NCI-H748 (cell line): Measurements from ENCODE around the gene OR8I2.
"Not testable (repeated sequence)": the region's sequence is repeated elsewhere in the genome, so short reads cannot be mapped to it uniquely, and the experiment has no call there.

Experiments used
- DNase-seq: peaks from one replicate; lab custom pipeline; 2025; ENCODE audit not compliant: unreplicated experiment; lab: John Stamatoyannopoulos, UW

Gene OR8I2

DNA sequence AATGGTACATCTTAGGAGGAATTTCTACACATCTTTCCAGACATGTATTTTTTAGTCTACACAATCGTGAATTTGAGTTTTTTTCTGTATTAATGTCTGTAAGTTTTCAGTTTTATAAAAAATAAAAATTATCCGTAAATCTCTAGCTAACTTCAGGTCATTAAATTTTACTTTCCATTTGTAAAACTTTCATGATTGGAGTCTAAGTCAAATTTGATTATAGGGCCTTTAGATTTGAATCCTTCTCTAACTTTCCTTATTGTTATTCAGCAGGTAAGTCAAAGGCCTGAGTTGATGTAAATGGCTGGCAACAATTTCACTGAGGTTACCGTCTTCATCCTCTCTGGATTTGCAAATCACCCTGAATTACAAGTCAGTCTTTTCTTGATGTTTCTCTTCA lies at the start of gene OR8I2:
OR8I2 (plus strand) TSS at position 301 of the 400 bp plus-strand sequence; CDS start at position 301, 0 bp downstream.
- DNase-seq: no peak

- no peak for DNase-seq
Measured at GRCh38 chr11:56045538-56045937, 47.6 kb upstream of the OR8I2 start.

GRCh38 chr11:56048480-56048879 lies 44.6 kb upstream of the OR8I2 start:
- no peak for DNase-seq

- DNase-seq: no peak
Measured at GRCh38 chr11:56049487-56049886, 43.6 kb upstream of the OR8I2 start.

GRCh38 chr11:56056366-56056765 lies 36.7 kb upstream of the OR8I2 start:
- not testable (repeated sequence) for DNase-seq

GRCh38 chr11:56057661-56058237 lies 35.4 kb upstream of the OR8I2 start:
- DNase-seq: peak; percentile 44

GRCh38 chr11:56058260-56058780 lies 34.8 kb upstream of the OR8I2 start:
- not testable (repeated sequence) for DNase-seq

DNA sequence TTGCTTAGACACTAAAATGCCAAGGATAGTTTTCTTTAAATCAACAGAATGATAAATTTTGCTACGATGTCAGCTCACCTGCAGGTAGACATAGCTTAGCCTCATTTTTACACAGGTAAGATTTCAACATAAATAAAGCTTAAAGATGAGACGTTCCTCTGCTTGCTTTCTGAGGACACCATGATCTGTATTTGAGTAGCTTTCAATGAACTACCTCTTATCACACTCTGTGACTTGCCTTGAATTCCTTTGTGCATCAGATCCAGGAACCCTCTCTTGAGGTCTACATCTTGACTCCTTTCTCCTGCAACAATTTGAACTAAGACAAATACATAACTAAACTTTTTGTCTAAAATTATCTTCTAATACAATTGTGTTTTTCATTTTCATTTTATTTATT lies 26.1 kb upstream of the OR8I2 start:
- DNase-seq: no peak

- no peak for DNase-seq
Measured at GRCh38 chr11:56089697-56090096, 3.4 kb upstream of the OR8I2 start.

GRCh38 chr11:56103210-56103737 lies 10.2 kb downstream of the OR8I2 start, which contains the start of gene OR8H2:
OR8H2 (plus strand) TSS chr11:56103687; CDS start chr11:56105043, 1,356 bp downstream.
- peak; percentile 9 for DNase-seq

GRCh38 chr11:56122073-56122472 lies 29.0 kb downstream of the OR8I2 start, which contains the start of gene OR8H3:
OR8H3 (plus strand) TSS chr11:56122373; CDS start chr11:56122373, 0 bp downstream.
- no peak for DNase-seq

DNA sequence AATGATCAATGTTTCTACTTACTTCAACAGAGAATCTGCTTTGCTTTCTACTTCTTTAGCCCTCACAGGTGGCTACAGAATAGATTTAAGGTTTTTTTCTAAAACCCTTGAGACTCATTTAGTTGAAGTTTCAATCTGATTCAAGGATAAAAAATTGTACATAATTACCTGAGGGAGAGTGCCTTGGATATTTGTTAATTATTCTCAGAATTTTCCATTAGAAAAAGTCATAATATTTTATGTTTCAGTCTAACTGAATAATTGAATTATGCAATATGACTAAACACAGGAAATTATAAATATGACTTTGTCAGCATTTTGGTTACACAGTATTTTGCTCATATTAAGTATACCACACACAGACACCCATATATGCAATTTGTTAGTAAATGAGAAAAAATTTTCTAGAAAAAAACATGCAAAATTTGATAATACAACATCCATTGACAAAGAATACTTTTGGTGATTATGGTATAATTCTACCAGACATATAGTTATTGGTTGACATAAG lies 47.1 kb downstream of the OR8I2 start, which contains the start of gene OR8J3:
OR8J3 (minus strand) TSS at position 51 of the 511 bp plus-strand sequence. CDS start 2,483 bp downstream, outside the sequence.
- DNase-seq: no peak

- DNase-seq: not testable (repeated sequence)
Measured at GRCh38 chr11:56143681-56144080, 50.6 kb downstream of the OR8I2 start.
